ENCODE results near the gene CRABP1. TPM values are rescaled to one million over a fixed set of nuclear protein-coding genes. Genes with fewer than 3 reads are reported as not detected.

Gene CRABP1
- total and polyA plus RNA-seq, 10 of the 15 experiments (the other 5 are each of a cell fraction or from before 2014, with no cell fraction given), result 0.21 to 0.41 TPM; not detected in 8

GRCh38 chr15:78366342-78366741 lies 26.2 kb downstream of the CRABP1 start:
- in situ Hi-C loops (cut with MboI) (no loop called here), intact Hi-C loops (cut with micrococcal nuclease; ENCODE audit: unreplicated experiment) (no loop called here)
- Histone ChIP-seq H3K9me3 (replicated peaks; ENCODE audit: control insufficient read depth, insufficient read depth, low read length) (no peaks in the 10 kb centered on the region), H3K36me3 (ENCODE audit: control insufficient read depth in 2 of 2, insufficient read depth in 2 of 2, low read length in 1 of 2) (no peaks in the 10 kb centered on the region), H3K4me1 (ENCODE audit: control insufficient read depth, insufficient read depth, low read length) (no peaks in the 10 kb centered on the region), H3K27me3 (replicated peaks in 1 of 2; ENCODE audit: control insufficient read depth in 2 of 2, insufficient read depth in 2 of 2, low read length in 1 of 2) (no peaks in the 10 kb centered on the region; a peak in 2 of 4 replicates), H4K20me1 (ENCODE audit: control insufficient read depth, insufficient read depth) (no peaks in the 10 kb centered on the region), H3K27ac (ENCODE audit: control insufficient read depth, insufficient read depth) (no peak overlapping the region), H3K9ac (ENCODE audit: control insufficient read depth, insufficient read depth, low read length) (no peak overlapping the region), H3K79me2 (ENCODE audit: control insufficient read depth, insufficient read depth, low read length) (no peaks in the 10 kb centered on the region), H3K4me3 (no peak overlapping the region), H3K4me2 (ENCODE audit: control insufficient read depth, insufficient read depth) (no peak overlapping the region), H2AFZ (ENCODE audit: control insufficient read depth, low read depth, low read length) (no peak overlapping the region)
- BruUV-seq (replicated peaks), result no TSS peak
- no peak for FAIRE-seq
- POLR2A ChIA-PET, result interaction anchor here (0.5 kb wide), 1 partner anchor 37 kb away, joined by 6 read pairs; no protein-coding TSS in a partner anchor
- RAD21 ChIA-PET (ENCODE audit: unreplicated experiment), result no interaction called here
- TF ChIP-seq KAT2A (conservative IDR thresholded peaks at IDR 0.05; ENCODE audit: control insufficient read depth, low read depth, low read length), result no peak
- no peak for TF ChIP-seq NFYB (IDR thresholded peaks at IDR 0.05; ENCODE audit: insufficient read depth, low read depth, low read length)
- no peak for TF ChIP-seq ZSCAN29 (IDR thresholded peaks at IDR 0.05)
- no peak for TF ChIP-seq MEF2A (IDR thresholded peaks at IDR 0.05; ENCODE audit: insufficient read depth, low read depth, low read length)
- no peak for TF ChIP-seq POLR2A (IDR thresholded peaks at IDR 0.05; ENCODE audit: low read depth, low read length)
- TF ChIP-seq SRF (IDR thresholded peaks at IDR 0.05; ENCODE audit: low read depth in 2 of 2, low read length in 2 of 2), result no peak
- SMC1A ChIA-PET (ENCODE audit: uncharacterized antibody, unreplicated experiment), result interaction anchor here (1.0 kb wide), 1 partner anchor 49 kb away, joined by 3 read pairs; no protein-coding TSS in a partner anchor
- 7% methylated on average over 5 of the region's 5 CpGs for WGBS (ENCODE audit: insufficient coverage, insufficient replicate concordance, low lambda C conversion rate, missing lambda C conversion rate)
- CTCF ChIA-PET, result no interaction called here
- DNase-seq (ENCODE audit: low read depth, low spot score), result no peak
- no peak for ATAC-seq

GRCh38 chr15:78368651-78369050 lies 28.5 kb downstream of the CRABP1 start:
- POLR2A ChIA-PET, result no interaction called here
- WGBS (ENCODE audit: insufficient coverage, insufficient replicate concordance, low lambda C conversion rate, missing lambda C conversion rate), result under 1% methylated on average over 5 of the region's 5 CpGs
- BruUV-seq (replicated peaks), result no TSS peak

More at GRCh38 chr15:78368651-78369050, 28.5 kb downstream of the CRABP1 start:
- Histone ChIP-seq H3K27me3 (replicated peaks in 1 of 2; ENCODE audit: control insufficient read depth in 2 of 2, insufficient read depth in 2 of 2, low read length in 1 of 2) (no peaks in the 10 kb centered on the region; a peak in 2 of 4 replicates), H3K4me3 (no peak overlapping the region), H4K20me1 (ENCODE audit: control insufficient read depth, insufficient read depth) (no peaks in the 10 kb centered on the region), H3K79me2 (ENCODE audit: control insufficient read depth, insufficient read depth, low read length) (no peaks in the 10 kb centered on the region), H3K36me3 (ENCODE audit: control insufficient read depth in 2 of 2, insufficient read depth in 2 of 2, low read length in 1 of 2) (no peaks in the 10 kb centered on the region), H3K9me3 (replicated peaks; ENCODE audit: control insufficient read depth, insufficient read depth, low read length) (no peaks in the 10 kb centered on the region), H3K9ac (ENCODE audit: control insufficient read depth, insufficient read depth, low read length) (no peak overlapping the region), H3K27ac (ENCODE audit: control insufficient read depth, insufficient read depth) (no peak overlapping the region), H2AFZ (ENCODE audit: control insufficient read depth, low read depth, low read length) (no peak overlapping the region), H3K4me1 (ENCODE audit: control insufficient read depth, insufficient read depth, low read length) (no peaks in the 10 kb centered on the region), H3K4me2 (ENCODE audit: control insufficient read depth, insufficient read depth) (no peak overlapping the region)
- FAIRE-seq (no peak), DNase-seq (ENCODE audit: low read depth, low spot score) (no peak), ATAC-seq (no peak)
- in situ Hi-C loops (cut with MboI) (no loop called here), intact Hi-C loops (cut with micrococcal nuclease; ENCODE audit: unreplicated experiment) (no loop called here)
- RAD21 ChIA-PET (ENCODE audit: unreplicated experiment), result no interaction called here
- SMC1A ChIA-PET (ENCODE audit: uncharacterized antibody, unreplicated experiment), result no interaction called here
- TF ChIP-seq ZBTB4 (CRISPR knock-in tag; IDR thresholded peaks at IDR 0.05) (no peak), EED (IDR thresholded peaks at IDR 0.05; ENCODE audit: low read depth) (no peak), HDGF (IDR thresholded peaks at IDR 0.05) (no peak), PAX8 (IDR thresholded peaks at IDR 0.05) (no peak), E2F4 (IDR thresholded peaks at IDR 0.05; ENCODE audit: low read depth, low read length) (no peak)
- CTCF ChIA-PET, result no interaction called here

Measured in GM12878 (cell line).